SK-N-SH (cell line): ENCODE results near the gene HMGCS1.

ENCODE experiments used
- CTCF ChIP-seq: fragments of 200-600 bp; sonication (generic); IDR thresholded peaks from 2 replicates; pipeline ENCODE4 v1.6.1; 2017; ENCODE audit warnings: antibody characterized with exemption, mild to moderate bottlenecking, moderate library complexity
- EP300 ChIP-seq, 2 experiments: IDR thresholded peaks; 2 replicates each; pipeline versions ENCODE4 v1.4.0 to v1.6.1; 2012; ENCODE audit warnings: borderline replicate concordance in 1 of 2, low read depth in 1 of 2, low read length in 1 of 2
- EZH2phosphoT487 ChIP-seq: fragments of 200-600 bp; sonication (generic); IDR thresholded peaks from 2 replicates; pipeline ENCODE4 v1.6.1; 2017; ENCODE audit warnings: low read depth, mixed run types, mild to moderate bottlenecking, antibody characterized with exemption, moderate library complexity, borderline replicate concordance
- GABPA ChIP-seq: IDR thresholded peaks from 2 replicates; pipeline ENCODE4 v1.4.0; 2012; ENCODE audit warnings: low read depth, mild to moderate bottlenecking
- GATA2 ChIP-seq: sonication (generic); formaldehyde crosslinking; IDR thresholded peaks from 2 replicates; pipeline ENCODE4 v1.5.0; 2020; ENCODE audit warnings: mild to moderate bottlenecking, missing genetic modification reagents
- MAX ChIP-seq: IDR thresholded peaks from 2 replicates; pipeline ENCODE4 v1.4.0; 2012; ENCODE audit warnings: low read depth
- MXI1 ChIP-seq: IDR thresholded peaks from 2 replicates; pipeline ENCODE4 v1.6.1; 2012; ENCODE audit warnings: mild to moderate bottlenecking, low read depth, low read length, improper control_type of control experiment
- POLR2AphosphoS5 ChIP-seq: IDR thresholded peaks from 2 replicates; pipeline ENCODE4 v1.6.1; 2012; ENCODE audit warnings: low read depth, low read length
- RAD21 ChIP-seq: IDR thresholded peaks from 2 replicates; pipeline ENCODE4 v1.6.1; 2012; ENCODE audit warnings: mild to moderate bottlenecking, low read length
- RXRA ChIP-seq: IDR thresholded peaks from 2 replicates; pipeline ENCODE4 v1.4.0; 2012; ENCODE audit warnings: low read depth, mild to moderate bottlenecking, borderline replicate concordance
- USF2 ChIP-seq: fragments of 150-350 bp; IDR thresholded peaks from 2 replicates; pipeline ENCODE4 v1.6.1; 2017; ENCODE audit warnings: antibody characterized with exemption, low read length, low read depth, borderline replicate concordance
- YY1 ChIP-seq: IDR thresholded peaks from 2 replicates; pipeline ENCODE4 v1.4.0; 2012; ENCODE audit warnings: low read depth, mild to moderate bottlenecking

- TF ChIP-seq CTCF, result no peak
- TF ChIP-seq EP300 (IDR thresholded peaks at IDR 0.05; ENCODE audit: borderline replicate concordance in 1 of 2, low read depth in 1 of 2, low read length in 1 of 2), result no peak
- no peak for TF ChIP-seq GATA2
- no peak for TF ChIP-seq USF2
- TF ChIP-seq EZH2phosphoT487, result no peak
- TF ChIP-seq MXI1, result no peak
- TF ChIP-seq RAD21, result no peak
- no peak for TF ChIP-seq GABPA
- TF ChIP-seq POLR2AphosphoS5, result no peak
- TF ChIP-seq MAX, result no peak
- TF ChIP-seq RXRA, result no peak
- no peak for TF ChIP-seq YY1
Measured at GRCh38 chr5:43251754-43252153, 61.5 kb downstream of the HMGCS1 start.
